ENCODE measurements around the gene SAE1.

Gene SAE1

DNA sequence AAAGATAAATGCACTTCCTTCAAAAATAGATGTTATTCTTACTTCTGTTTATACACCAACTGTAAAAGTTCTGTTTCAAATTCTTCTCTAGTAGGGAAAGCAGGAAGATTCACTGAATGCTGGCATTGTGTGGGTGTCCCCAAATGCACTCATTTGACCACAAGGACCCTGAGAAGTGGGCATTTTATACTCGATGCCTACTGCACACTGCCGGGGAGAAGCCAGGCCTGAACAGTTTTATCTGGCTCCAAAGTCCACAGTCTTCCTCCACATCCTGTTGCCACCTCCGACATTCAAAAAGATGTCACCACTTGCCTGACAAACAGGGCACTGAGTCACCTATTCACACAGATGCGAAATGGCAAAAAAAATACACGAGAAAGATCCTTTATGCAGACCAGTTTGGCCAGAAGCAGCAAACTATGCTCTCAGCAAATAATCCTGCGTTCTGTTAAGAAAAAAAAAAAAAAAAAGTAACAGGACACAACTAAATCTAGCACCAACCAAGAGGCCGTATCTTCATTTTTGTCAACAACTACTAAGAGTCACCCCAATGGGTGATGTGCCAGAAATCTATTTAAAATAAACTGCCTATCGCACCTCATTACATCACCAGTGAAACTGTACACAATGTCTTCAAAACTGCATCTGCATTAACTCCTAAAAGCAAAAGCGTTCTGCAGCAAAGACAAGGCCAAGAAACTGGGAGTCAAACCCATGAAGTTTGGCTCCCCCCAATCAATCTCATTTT, 23.3 kb upstream of the SAE1 start:
- peak; percentile 94 for DNase-seq

DNA sequence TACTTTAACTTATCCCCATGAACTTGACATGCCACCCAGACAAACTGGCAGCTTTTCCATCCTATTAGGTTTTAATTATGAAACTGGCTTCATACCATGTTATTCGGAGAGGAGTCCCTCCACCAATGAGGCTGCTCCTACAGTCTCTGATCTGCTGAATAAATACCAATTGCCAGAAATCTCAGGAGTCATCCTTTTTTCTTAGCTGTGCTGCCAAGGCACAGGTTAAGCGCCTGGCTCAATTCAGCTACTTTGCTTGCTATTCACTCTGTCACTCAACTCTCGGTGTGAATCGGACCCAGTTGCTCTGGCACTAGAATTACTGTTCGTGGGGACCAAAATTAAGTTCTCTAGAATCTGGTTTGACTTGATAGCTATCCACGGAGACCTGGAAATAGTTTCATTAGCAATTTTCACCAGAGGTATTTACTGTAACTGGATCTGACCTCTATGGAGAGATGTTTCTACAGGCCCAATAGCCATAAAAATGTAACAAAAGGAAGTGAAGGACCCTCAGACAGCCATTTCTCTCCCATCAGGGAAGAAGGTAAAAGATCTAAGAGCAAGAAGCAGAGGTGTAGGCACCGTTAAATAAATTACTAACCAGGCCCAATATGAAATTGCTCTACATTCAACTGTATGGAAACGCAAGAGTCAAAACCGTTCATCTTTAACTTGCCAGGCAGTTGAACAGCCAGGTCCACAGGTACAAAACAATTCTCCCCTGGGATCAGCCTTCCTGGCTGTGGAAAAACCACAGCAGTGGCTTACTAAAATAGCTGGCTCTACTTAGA, 22.5 kb upstream of the SAE1 start:
- peak; percentile 49 for DNase-seq

DNA sequence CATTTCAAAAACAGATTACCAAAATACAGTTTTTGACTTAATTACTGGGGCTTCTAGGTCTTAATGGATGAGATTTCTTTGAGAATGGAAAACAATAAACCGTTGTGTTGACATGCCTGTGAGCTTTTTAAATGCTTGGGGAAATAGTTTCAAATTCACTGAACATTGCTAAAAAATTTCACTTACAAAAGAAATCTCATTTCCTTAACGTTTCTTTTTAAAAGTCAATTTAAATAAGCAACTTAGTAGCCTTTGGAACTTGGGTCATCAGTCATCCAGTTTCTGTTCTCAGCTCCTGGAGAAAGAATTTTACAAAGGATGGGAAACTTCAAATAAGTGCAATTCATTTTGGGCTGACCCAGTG, 21.5 kb upstream of the SAE1 start:
- no peak for DNase-seq

DNA sequence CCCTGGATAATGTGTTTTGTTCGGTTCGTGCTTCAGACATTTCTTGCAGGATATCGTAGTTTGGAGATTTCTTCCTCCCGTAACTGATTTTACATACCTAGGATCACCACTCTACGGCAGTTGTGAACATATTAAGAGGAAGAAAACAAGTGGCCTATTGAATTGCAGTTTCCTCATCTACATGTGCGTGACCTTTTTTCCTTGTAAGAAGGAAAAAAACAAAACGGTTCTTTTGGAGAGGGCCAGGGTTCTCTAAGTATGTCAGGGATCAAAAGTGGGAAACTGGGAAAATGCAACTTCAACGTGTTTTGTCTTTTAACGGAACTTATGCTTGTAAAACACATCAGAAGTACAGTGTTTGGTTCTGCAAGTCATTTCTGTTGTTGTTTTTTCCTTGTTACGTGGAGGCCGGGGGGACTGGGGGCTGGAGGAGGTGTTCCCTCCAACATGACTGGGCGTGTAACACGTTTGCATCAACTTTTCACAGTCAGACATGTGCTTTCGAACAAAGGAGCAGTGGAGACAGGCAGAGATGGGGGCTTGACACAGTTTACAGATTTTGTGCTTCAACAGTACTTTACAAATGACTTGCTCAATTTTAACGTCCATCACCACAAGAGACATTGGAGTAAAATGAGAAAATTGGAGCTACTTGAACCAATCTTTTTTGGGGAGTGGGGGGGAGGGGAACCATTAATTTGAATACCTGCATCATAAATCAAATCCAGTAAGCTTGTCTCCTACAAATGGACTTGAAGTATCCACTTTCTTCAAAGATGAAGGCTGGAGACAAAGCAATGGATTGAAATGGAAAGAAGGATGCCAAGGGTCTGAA, 20.9 kb upstream of the SAE1 start:
- DNase-seq: peak; percentile 16

DNA sequence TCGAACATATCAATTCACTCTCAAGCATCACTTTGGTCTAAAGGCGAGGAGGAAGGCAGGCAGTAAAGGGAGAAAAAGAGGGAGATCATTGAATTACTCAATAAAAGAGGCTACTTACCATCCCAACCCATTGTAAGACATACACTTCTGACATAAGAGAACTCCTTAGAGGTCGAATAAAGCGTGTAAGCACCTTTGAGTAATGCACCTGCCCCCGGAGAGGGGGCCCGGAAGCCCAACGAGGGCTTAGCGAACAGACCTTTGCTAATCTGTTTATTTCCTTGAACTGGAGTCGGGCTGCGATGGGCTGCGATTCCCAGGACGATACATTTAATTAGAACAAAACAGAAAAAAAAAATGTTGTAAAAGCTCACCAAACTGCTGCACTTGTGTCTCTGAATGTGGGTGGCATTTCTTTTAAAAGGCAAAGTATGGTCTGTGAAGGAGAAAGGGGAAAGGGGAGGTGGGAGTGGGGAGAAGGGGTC, 20.1 kb upstream of the SAE1 start:
- peak; percentile 58 for DNase-seq

DNA sequence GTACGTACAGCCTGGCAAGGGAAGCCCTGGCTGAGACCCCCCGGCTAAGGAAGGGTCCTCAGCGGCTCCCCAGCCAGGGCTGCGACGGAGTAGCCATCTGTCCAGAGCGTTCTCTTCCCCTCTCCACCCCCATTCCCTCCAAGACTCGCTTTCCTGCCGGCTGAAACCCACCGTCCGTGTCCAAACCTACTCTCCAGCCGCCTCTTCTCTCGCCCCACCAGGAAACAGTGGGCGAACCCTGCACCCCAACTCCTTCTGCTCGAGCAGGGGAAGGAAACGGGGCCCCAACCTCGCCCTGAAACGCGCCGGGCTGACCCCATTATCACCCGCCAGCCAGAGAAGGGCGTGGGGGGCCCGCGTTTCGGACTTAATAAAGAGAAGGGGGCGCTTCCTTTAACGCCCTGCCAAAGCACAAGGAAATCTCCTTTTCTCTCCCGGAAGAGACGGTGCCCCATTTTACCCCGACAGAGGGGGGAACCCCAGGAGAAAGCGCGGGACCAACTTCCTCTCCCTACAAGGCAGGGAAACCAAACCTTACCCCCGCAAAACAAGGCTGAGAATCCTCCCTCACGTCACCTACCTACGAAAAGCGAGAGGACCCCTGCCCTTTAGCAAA, 19.5 kb upstream of the SAE1 start:
- peak; percentile 63 for DNase-seq

DNA sequence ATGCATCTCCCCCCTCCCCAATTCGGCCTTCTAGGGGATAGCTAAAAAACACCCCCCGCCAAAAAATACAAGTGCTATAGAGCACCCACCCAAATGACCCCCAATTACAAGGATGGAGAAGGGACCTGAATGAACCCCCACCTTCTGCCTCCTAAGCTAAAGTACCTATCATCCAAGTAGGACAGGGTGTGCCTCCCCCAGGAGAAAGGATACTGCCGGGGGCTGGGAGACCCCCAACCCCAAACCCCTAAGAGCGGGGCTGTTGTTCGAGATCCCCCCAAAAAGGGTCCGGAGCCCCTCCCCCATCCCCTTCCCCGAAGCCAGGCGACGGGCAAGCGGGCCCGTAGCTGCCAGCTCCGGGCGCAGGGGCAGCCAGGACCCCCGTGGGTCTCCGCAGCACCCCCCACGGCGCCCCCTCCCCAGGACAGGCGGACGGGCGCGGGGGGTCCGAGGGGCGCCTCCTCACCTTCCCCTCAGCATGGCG, 18.9 kb upstream of the SAE1 start:
- DNase-seq: peak; percentile 53

DNA sequence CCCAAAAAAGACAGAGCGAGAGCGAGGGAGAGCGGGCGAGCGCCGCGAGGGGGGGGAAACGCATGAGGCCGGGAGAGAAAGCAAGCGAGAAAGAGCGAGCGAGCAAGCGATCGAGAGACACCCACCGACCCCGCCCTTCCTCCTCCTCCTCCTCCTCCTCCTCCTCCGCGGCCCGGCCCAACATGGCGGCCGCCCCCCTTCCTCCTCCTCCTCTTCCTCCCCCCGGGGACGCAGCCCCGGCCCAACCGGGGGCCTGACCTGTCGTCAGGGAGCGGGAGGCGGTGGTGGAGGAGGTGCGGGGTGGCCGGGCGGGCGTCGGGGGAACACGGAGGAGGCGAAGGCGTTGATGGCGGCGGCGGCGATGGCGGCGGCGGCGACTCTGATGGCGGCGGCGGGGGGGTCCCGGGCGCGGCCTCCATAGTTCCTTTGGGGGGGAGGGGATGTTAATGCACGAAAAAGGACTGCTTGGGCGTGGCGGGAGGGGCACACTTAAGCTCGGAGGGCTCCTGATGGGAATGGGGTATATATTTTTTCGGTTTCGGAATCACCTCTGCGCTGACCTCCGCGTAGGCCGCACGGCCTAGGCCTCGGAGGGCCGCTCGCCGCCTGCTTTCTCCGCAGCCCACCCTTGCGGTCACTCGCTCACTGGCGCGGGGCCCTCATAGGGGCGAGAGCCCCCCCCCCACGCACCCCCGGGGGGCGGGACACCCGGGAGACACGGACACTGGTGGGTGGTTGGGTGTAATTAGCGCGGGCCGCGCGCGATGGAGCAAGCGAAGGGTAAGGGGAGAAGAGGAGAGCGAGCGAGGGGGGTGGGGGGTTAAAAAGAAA, 18.3 kb upstream of the SAE1 start:
- DNase-seq: peak; percentile 86

DNA sequence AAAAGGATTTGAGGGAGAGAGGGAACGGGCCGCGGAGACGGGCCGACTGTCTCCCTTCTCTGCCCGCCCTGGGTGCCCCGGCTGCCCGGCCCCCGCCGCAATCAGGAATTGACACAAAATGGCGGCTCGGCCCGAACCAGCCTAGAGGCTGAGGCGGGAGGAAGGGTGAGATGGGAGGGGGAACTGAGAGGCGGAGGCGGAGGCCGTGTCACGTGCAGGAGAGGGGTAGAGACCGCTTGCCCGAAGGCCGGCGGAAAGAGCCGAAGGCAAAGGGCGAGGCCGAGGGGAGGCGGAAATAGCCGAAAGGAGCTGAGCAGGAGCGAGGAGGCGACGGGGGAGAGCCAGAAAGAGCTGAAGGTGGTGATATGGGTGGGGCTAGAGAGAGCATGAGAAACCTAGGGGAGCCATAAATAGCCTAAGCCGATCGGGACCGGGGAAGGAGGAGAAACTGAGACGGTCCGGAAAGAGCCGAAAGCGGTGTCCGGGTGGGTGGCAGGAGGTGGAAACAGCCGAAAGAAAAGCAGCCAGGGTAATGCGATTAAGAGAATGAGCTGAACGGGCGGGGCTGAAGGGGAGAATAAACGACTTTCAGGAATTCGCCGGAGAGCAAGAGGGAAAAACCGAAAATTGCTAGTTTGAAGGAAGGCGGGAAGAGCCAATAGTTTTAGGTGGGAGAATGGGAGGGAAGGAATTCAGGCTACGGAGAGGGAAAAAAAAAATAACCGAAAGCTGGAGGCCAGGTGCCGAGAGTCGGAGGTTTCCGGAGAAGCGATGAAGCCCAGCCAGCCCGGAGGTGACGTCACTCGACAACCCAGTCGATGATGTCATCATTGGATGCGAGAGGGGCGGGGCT, 17.4 kb upstream of the SAE1 start, which contains the start of gene ZC3H4:
TSS of gene ZC3H4 (minus strand) at position 780 of the 853 bp plus-strand sequence. CDS start 1,192 bp downstream, outside the sequence.
- peak; percentile 100 for DNase-seq

DNA sequence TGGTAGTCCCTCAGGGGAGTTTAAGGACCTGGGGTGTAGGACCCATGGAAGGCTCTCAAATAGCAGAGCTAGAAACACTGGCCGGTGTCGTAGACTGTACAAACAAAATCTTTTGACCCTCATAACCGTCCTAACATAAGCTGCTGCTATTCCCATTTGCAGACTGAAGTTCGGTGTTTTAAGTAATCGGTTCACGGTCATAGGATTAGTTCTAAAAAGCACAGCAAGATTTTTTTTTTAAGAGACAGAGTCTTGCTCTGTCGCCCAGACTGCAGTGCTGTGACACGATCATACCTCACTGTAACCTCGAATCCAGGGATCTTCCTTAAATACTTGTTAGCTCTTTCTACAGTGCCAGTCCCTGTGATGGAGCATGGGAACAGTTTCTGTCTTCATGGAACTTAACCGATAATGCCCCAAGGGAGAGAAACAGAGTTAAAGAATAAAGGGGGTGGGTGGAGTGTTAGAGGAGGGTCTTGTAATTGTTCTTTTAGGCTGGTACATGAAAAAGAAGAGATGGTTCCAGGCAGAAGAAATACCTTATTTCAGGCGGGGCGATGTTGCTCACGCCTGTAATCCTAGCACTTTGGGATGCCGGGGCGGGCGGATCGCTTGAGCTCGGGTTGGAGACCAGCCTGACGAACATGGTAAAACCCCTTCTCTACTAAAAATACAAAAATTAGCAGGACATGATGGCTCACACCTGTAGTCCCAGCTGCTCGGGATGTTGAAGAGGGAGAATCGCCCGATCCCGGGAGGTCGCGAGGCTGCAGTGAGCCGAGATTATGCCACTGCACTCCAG, 16.6 kb upstream of the SAE1 start:
- peak; percentile 86 for DNase-seq

DNA sequence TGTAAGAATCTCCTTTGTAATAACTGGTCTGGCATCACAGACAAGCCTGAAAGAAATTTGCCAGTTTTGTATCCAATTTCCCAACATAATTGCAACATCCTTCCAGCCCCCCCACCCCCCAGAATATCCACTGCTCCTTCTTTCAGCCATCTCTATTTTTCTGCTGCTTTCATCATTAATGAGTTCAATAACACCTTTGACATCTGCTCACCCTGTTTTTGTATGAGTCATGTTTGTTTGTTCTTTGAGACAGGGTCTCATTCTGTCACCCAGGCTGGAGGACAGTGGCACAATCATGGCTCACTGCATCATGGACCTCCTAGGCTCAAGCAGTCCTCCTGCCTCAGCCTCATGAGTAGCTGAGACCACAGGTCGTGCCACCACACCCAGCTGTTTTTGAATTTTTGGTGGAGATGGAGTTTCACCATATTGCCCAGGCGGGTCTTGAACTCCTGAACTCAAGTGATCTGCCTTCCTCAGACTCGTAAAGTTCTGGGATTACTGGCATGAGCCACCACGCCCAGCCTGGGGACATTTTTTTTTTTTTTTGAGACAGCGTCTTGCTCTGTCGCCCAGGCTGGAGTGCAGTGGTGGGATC, 10.1 kb upstream of the SAE1 start:
- peak; percentile 60 for DNase-seq

DNA sequence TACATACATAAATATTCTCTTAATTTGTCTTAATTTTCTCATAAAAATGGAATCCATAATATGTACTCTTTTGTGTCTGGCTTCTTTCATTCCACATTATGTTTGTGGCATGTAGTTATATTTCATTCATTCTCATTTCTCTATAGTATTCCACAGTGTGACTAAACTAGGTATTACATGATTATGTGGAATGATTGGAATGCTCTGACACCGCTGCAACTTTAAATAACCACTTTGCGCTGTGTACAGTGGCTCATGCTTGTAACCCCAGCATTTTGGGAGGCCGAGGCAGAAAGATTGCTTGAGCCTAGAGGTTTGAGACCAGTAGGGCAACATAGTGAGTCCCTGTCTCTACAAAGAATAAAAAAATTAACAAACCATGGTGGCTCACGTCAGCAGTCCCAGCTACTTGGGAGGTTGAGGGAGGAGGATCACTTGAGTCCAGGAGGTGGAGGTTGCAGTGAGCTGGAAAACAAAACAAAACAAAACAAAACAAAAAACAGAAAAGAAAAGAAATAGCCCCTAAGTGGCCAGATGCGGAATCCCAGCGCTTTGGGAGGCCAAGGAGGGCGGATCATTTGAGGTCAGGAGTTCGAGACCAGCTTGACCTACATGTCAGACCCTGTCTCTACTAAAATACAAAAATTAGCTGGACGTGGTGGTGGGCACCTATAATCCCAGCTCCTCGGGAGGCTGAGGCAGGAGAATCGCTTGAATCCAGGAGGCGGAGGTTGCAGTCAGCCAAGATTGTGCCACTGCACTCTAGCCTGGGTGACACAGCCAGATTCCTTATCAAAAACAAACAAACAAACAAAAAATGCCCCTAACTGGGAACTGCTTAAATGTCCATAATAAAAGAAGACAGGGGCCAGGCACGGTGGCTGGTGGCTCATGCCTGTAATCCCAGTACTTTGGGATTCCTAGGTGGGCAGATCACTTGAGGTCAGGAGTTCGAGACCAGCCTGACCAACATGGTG, 8.0 kb upstream of the SAE1 start:
- no peak for DNase-seq

DNA sequence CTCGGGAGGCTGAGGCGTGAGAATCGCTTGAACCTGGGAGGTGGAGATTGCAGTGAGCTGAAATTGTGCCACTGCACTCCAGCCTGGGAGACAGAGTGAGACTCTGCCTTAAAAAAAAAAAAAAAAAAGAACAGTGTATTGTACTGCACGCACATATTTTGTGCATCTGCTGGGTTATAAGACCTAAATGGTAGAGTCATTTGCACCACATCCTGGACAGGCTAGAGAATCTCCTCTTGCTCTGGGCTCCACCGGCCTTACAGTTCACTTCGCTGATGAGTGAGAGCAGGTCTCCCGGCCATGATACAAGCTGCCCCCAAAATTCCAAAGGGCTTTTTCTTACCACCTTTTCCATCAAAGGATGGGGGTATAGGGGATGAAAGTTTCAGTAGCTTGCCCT, 7.2 kb upstream of the SAE1 start:
- DNase-seq: no peak

DNA sequence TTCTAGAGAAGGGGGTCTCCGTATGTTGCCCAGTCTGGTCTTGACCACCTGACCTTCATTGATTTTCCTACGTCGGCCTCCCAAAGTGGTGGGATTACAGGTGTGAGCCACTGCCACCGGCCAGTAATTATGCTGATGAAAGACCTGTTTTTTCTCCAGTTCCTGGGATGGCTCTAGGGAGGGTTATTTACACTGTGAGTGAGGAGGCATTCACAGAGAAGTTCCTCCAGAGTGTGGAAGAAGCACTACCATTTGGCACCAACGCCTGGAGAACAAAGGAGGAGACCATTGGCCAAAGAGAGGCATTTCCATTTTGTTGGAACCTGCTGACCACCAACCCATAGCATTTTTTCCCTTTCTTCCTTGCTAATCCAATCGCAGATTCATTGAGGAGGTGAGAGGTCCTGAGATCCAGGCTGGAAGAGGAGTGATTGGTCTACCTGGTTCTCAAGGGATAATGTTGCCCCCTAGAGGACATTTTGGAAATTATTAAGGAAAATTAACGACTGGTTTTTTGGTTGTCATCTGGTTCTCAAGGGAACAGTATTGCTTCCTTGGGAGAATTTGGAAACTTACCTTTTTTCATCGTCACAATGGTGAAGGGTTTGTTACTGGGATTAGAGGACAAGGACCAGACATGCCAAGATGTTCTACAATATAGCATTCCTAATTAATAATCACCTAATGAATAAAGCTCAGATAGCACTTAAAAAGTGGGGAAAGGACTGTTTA, 5.5 kb upstream of the SAE1 start:
- peak; percentile 90 for DNase-seq

DNA sequence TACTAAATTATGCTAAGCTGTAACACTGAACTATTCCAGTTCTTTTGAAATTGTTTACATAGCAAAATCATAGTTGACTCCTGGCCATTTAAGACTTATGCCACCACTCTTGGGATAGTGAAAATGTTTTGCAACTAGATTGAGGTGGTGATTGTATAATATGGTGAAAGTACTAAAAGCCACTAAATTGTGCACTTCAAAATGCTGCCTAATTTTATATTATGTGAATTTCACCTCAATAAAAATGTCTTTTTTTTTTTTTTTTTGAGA, 5.0 kb upstream of the SAE1 start:
- DNase-seq: no peak

DNA sequence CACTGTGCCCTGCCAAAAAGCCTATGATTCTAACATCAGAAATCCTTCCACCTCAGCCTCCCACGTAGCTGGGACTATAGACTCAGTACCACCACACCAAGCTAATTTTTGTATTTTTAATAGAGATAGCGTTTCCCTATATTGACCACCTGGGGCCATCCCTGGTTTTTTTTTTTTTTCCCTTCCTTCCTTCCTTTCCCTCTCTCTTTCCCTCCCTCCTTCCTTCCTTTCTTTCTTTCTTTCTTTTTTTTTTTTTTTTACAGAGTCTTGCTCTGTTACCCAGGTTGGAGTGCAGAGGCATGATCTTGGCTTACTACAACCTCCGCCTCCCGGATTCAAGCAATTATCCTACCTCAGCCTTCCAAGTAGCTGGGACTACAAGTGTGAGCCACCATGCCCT, 1.1 kb upstream of the SAE1 start:
- DNase-seq: no peak

DNA sequence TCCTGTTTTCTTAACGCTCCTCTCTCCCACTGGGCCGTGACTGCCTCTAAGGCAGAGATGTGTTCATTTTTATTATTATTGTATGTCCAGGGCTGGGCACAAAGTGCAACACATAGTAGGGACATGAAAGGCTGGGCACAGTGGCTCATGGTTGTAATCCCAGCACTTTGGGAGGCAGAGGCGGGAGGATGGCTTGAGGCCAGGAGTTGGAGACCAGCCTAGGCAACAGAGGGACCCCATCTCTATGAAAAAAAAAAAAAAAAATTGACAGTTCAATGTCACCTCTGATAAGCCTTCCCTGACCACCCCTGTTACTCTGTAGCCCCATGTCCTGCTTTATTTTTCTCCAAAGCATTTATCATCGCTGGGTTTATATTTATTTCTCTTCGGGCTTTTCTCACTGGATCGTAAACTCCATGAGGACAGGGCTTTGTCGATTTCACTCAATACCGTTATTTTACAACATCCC, 481 bp upstream of the SAE1 start:
- no peak for DNase-seq
